Panc1 (cell line): Measurements from ENCODE around the gene BAD. TPM values are rescaled to one million over a fixed set of nuclear protein-coding genes. Genes with fewer than 3 reads are reported as not detected.

Source experiments
- ATAC-seq: fragments of 200-7000 bp; cut with Tn5 transposase; 2 replicates; pipeline ENCODE4 v1.9.1; 2020; ENCODE audit warnings: mild to moderate bottlenecking, moderate library complexity
- BruUV-seq: library from RNA; stranded (reverse); fragments of 400-500 nt; replicated peaks from 2 replicates; lab custom pipeline; 2021; lab: Mats Ljungman, UMichigan
- CTCF ChIA-PET: fragments of 300-600 bp; sonication (Branson Sonifier 250); formaldehyde crosslinking; loops from one replicate; lab custom pipeline; 2022; ENCODE audit warnings: antibody characterized with exemption; lab: Charles Lee
- POLR2A ChIA-PET: fragments of 300-600 bp; sonication (Branson Sonifier 250); formaldehyde crosslinking; loops from one replicate; lab custom pipeline; 2022; ENCODE audit warnings: antibody characterized with exemption; lab: Charles Lee
- DNase-seq: peaks from one replicate; pipeline ENCODE4 v3.0.0-alpha.2; 2010; ENCODE audit warnings: low read depth, low spot score
- H3K27ac ChIP-seq: 2 replicates; pipeline ENCODE4 v1.5.1; 2011; ENCODE audit warnings: mild to moderate bottlenecking, low read length, inconsistent platforms
- H3K27me3 ChIP-seq: fragments of 200-500 bp; sonication (Bioruptor generic); 2 replicates; pipeline ENCODE4 v1.6.0; 2014; ENCODE audit warnings: low read length, inconsistent platforms; ENCODE audit not compliant: control insufficient read depth, insufficient read depth
- H3K36me3 ChIP-seq: fragments of 200-500 bp; sonication (Bioruptor generic); 2 replicates; pipeline ENCODE4 v1.5.1; 2014; ENCODE audit warnings: inconsistent platforms, mild to moderate bottlenecking, low read length, moderate library complexity; ENCODE audit not compliant: control insufficient read depth, insufficient read depth
- H3K4me1 ChIP-seq: 2 replicates; pipeline ENCODE4 v1.5.1; 2011; ENCODE audit warnings: inconsistent platforms, mild to moderate bottlenecking, low read length, moderate library complexity; ENCODE audit not compliant: control insufficient read depth, insufficient read depth
- H3K4me3 ChIP-seq, 2 experiments: 2 replicates each; pipeline ENCODE4 v1.5.1; 2011 to 2012; ENCODE audit warnings: low read depth in 2 of 2, low read length in 2 of 2, mild to moderate bottlenecking in 2 of 2, inconsistent platforms in 1 of 2, moderate library complexity in 1 of 2
- H3K9me3 ChIP-seq: fragments of 200-500 bp; sonication (Bioruptor generic); 2 replicates; pipeline ENCODE4 v1.5.1; 2014; ENCODE audit warnings: low read depth, mild to moderate bottlenecking, inconsistent platforms, low read length, moderate library complexity; ENCODE audit not compliant: control insufficient read depth, insufficient read depth
- CTCF ChIP-seq: fragments of 450-650 bp; IDR thresholded peaks from 2 replicates; pipeline ENCODE4 v1.5.1; 2017; ENCODE audit warnings: mild to moderate bottlenecking
- POLR2AphosphoS5 ChIP-seq: IDR thresholded peaks from 2 replicates; pipeline ENCODE4 v1.6.1; 2012; ENCODE audit warnings: mild to moderate bottlenecking, low read depth, low read length, moderate library complexity
- REST ChIP-seq, 2 experiments: IDR thresholded peaks; 2 replicates each; pipeline ENCODE4 v1.6.1; 2011 to 2012; ENCODE audit warnings: low read depth in 2 of 2, control low read depth in 1 of 2, low read length in 1 of 2, mild to moderate bottlenecking in 1 of 2, moderate library complexity in 1 of 2; ENCODE audit not compliant: insufficient read depth in 1 of 2
- SIN3A ChIP-seq: IDR thresholded peaks from 2 replicates; pipeline ENCODE4 v1.6.1; 2012; ENCODE audit warnings: low read depth, mild to moderate bottlenecking, low read length, moderate library complexity, borderline replicate concordance; ENCODE audit not compliant: insufficient read depth
- TCF7L2 ChIP-seq: IDR thresholded peaks from 2 replicates; pipeline ENCODE4 v1.6.1; 2011; ENCODE audit warnings: mild to moderate bottlenecking, low read depth, low read length, inconsistent platforms
- in situ Hi-C: cut with HindIII; loops from 2 replicates; pipeline ENCODE4 v1.10.0; 2016; ENCODE audit warnings: low sequenced_read_pairs, low pct_unique_long_range_greater_than_20kb
- intact Hi-C: fragments of 100-400 bp; cut with micrococcal nuclease; formaldehyde crosslinking; loops from one replicate; pipeline ENCODE4 v1.10.0; 2022; ENCODE audit not compliant: unreplicated experiment
- total RNA-seq: library from RNA; stranded (reverse); gene quantifications from one replicate; pipeline ENCODE4 v1.2.1, GENCODE V29; 2021; ENCODE audit not compliant: unreplicated experiment

Gene BAD
- total RNA-seq, 1 experiment from 2014 or later, result 77.7 TPM

- ATAC-seq (no peak), DNase-seq (no peak)
- Histone ChIP-seq H3K27me3 (no peaks in the 10 kb centered on the region), H3K36me3 (peaks cover 3% of the 10 kb centered on the region; the same call in 1 of the 2 replicates), H3K4me3 (peak overlapping the region; percentile 20 to 85; a peak in 3 of 4 replicates), H3K4me1 (peaks cover 45% of the 10 kb centered on the region), H3K27ac (peak overlapping the region; percentile 55), H3K9me3 (no peaks in the 10 kb centered on the region)
- CTCF ChIA-PET, result interaction anchor here (0.9 kb wide), 1 partner anchor 8 kb away, joined by 3 read pairs; no protein-coding TSS in a partner anchor
- POLR2A ChIA-PET, result interaction anchor here (0.7 kb wide), 2 partner anchors 62 to 230 kb away, joined by 3 read pairs; no protein-coding TSS in a partner anchor
- no TSS peak for BruUV-seq
- TF ChIP-seq POLR2AphosphoS5, result peak; percentile 60
- no peak for TF ChIP-seq TCF7L2
- no peak for TF ChIP-seq REST (IDR thresholded peaks at IDR 0.05; ENCODE audit: insufficient read depth in 1 of 2, low read depth in 2 of 2, low read length in 1 of 2)
- TF ChIP-seq SIN3A, result no peak
- no peak for TF ChIP-seq CTCF
- intact Hi-C loops, result loop anchor here (10.0 kb wide), 1 partner anchor 61 kb away; the partner anchor contains the start of genes CATSPERZ and ESRRA
- in situ Hi-C loops, result no loop called here
Observed at GRCh38 chr11:64244107-64244506, 40.4 kb downstream of the BAD start.

GRCh38 chr11:64243236-64243854, 41.1 kb downstream of the BAD start:
- Histone ChIP-seq H3K4me3 (peak overlapping the region in 1 of 2 experiments; percentile 60; a peak in 2 of 4 replicates), H3K27ac (peak overlapping the region; percentile 11; the same call in 1 of the 2 replicates), H3K36me3 (peaks cover 3% of the 10 kb centered on the region; the same call in 1 of the 2 replicates), H3K27me3 (no peaks in the 10 kb centered on the region), H3K4me1 (peaks cover 37% of the 10 kb centered on the region), H3K9me3 (no peaks in the 10 kb centered on the region)
- in situ Hi-C loops, result no loop called here
- no peak for ATAC-seq
- TF ChIP-seq CTCF (no peak), SIN3A (peak; percentile 89; the same call in 1 of the 2 replicates), POLR2AphosphoS5 (peak; percentile 41; the same call in 1 of the 2 replicates), TCF7L2 (no peak), REST (IDR thresholded peaks at IDR 0.05; ENCODE audit: insufficient read depth in 1 of 2, low read depth in 2 of 2, low read length in 1 of 2) (no peak)
- no TSS peak for BruUV-seq
- CTCF ChIA-PET, result interaction anchor here (0.9 kb wide), 1 partner anchor 9 kb away, joined by 3 read pairs; no protein-coding TSS in a partner anchor
- intact Hi-C loops, result loop anchor here (10.0 kb wide), 1 partner anchor 61 kb away; the partner anchor contains the start of genes CATSPERZ and ESRRA
- DNase-seq, result no peak
- POLR2A ChIA-PET, result interaction anchor here (0.7 kb wide), 2 partner anchors 61 to 229 kb away, joined by 3 read pairs; no protein-coding TSS in a partner anchor
